ENCODE measurements around the gene RADIL. TPM values are rescaled to one million over a fixed set of nuclear protein-coding genes. Genes with fewer than 3 reads are reported as not detected.

Gene RADIL
- total and polyA plus RNA-seq, 2 donors (not counting 1 experiment from before 2014, with no cell fraction given), result not detected

DNA sequence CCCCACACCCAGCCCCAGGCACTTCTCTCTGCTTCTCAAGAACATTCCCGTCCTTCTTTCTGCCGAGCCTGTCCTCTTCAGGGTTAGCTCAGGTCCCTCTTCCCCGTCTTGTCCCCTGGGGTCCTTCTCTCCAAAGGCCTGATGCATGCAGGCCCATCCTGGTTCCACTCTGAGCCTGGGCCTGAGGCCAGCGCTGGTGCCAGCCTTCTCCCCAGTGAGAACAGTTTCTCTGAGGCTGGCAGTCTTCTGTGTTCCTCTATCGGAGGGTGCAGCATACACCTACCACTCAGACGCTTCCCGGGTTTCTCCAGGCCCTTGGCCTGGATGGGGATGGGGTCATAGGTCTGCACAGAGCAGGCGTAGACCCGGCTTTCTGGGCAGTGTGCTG lies 93.4 kb downstream of the RADIL start:
- Mint-ChIP-seq H3K9me3 (ENCODE audit: insufficient read depth) (no peaks in the 10 kb centered on the region), H3K4me3 (no peak overlapping the region), H3K4me1 (peaks cover 2% of the 10 kb centered on the region), H3K27me3 (no peaks in the 10 kb centered on the region), H3K27ac (no peak overlapping the region)
- 97% methylated on average over 7 of the region's 9 CpGs for WGBS (ENCODE audit: insufficient coverage)
- peaks cover 0 to 55% of the 10 kb centered on the region in 2 experiments for H3K36me3 ChIP-seq (replicated peaks in 1 of 2; ENCODE audit: control extremely low read depth in 1 of 2, control insufficient read depth in 1 of 2, extremely low read depth in 1 of 2, insufficient read depth in 2 of 2, low read length in 1 of 2)
- no peak overlapping the region for H3K4me3 ChIP-seq (ENCODE audit: control extremely low read depth in 1 of 5, extremely low read depth in 1 of 5, insufficient read depth in 1 of 5, low read depth in 2 of 5, low read length in 4 of 5)
- no peak overlapping the region for H3K27ac ChIP-seq (ENCODE audit: low read length in 2 of 2)
- H3K79me2 ChIP-seq (ENCODE audit: control insufficient read depth, insufficient read depth, low read length), result no peaks in the 10 kb centered on the region
- ChIA-PET CTCF (no interaction called here), POLR2A (no interaction called here)
- ATAC-seq (ENCODE audit: low read depth) (no peak), DNase-seq (no peak)
- no peak overlapping the region for H3K4me2 ChIP-seq (replicated peaks; ENCODE audit: low read depth, low read length, poor library complexity, severe bottlenecking)
- H3K4me1 ChIP-seq (ENCODE audit: control insufficient read depth in 2 of 2, insufficient read depth in 2 of 2, low read length in 2 of 2), result peaks cover 0 to 9% of the 10 kb centered on the region in 2 donors
- H2AFZ ChIP-seq (ENCODE audit: insufficient read depth, low read depth, low read length, poor library complexity, severe bottlenecking), result no peak overlapping the region
- intact Hi-C loops (cut with micrococcal nuclease), result loop anchor here (5.0 to 10.0 kb wide), 2 partner anchors 185 to 402 kb away; partner anchors contain the start of gene WIPI2
- H3K9me3 ChIP-seq (ENCODE audit: control extremely low read depth in 1 of 3, control insufficient read depth in 2 of 3, insufficient read depth in 1 of 3, low read length in 2 of 3), result peaks cover 0 to 14% (median 0%) of the 10 kb centered on the region in 3 donors
- no peak for TF ChIP-seq EZH2 (IDR thresholded peaks at IDR 0.05; ENCODE audit: borderline replicate concordance, insufficient read depth, low read depth, low read length, poor library complexity, severe bottlenecking)
- no peak for TF ChIP-seq CTCF (IDR thresholded peaks at IDR 0.05)
- peaks cover 11% of the 10 kb centered on the region for H4K20me1 ChIP-seq (ENCODE audit: control insufficient read depth, insufficient read depth, low read length, poor library complexity, severe bottlenecking)
- no peak overlapping the region for H3K9ac ChIP-seq (ENCODE audit: low read length)
- H3K27me3 ChIP-seq (replicated peaks in 1 of 4; ENCODE audit: control extremely low read depth in 1 of 4, control insufficient read depth in 3 of 4, insufficient read depth in 4 of 4, low read length in 3 of 4), result no peaks in the 10 kb centered on the region

DNA sequence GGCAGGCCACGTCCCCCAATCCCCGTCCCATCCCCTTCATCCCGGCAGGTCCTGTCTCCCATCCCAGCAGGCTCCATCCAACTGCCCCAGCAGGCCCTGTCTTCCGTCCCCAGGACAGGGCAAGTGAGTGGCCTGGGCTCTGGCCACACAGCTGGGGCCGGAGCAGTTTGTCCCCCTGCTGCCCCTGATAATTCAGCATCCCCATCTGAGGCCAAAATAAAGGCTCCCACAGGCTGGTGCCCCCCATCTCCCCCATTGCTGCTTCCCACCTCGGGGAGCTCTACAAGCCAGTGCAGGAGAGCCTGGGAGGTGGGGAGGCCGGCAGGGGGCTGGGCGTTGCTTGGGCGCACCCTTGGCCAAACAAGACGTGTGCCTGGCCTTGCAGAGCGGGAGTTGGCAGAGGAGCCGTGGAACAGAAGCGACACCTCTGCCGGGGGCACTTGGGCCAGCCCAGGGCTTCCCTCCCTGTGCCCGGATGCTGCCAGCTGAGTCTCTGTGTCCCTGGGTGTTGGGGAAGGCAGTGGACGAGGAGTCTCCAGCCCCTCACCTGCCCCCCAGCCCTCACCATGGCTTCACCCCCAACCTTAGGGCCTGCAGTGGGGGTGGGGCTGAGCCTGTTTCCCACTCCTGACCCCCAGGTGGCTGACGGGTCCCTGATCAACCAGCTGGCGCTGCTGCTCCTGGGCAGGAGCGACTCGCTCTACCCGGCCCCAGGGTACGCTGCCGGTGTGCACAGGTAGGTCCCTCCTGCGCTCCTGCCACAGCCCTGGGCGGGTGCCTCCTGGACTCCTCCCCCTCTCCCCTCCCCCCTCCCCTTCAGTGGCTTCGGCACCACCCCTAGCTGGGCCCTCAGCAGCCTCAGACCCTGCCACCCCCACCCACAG lies 94.1 kb downstream of the RADIL start:
- POLR2A ChIA-PET, result interaction anchor here (0.6 kb wide), 1 partner anchor 29 kb away, joined by 3 read pairs; no protein-coding TSS in a partner anchor
- no peaks in the 10 kb centered on the region for H3K27me3 ChIP-seq (replicated peaks in 1 of 4; ENCODE audit: control extremely low read depth in 1 of 4, control insufficient read depth in 3 of 4, insufficient read depth in 4 of 4, low read length in 3 of 4)
- H3K4me1 Mint-ChIP-seq, result peaks cover 2% of the 10 kb centered on the region
- 97% methylated on average over 21 of the region's 26 CpGs for WGBS (ENCODE audit: insufficient coverage)
- H3K9me3 Mint-ChIP-seq (ENCODE audit: insufficient read depth), result no peaks in the 10 kb centered on the region
- H3K36me3 ChIP-seq (replicated peaks in 1 of 2; ENCODE audit: control extremely low read depth in 1 of 2, control insufficient read depth in 1 of 2, extremely low read depth in 1 of 2, insufficient read depth in 2 of 2, low read length in 1 of 2), result peaks cover 0 to 62% of the 10 kb centered on the region in 2 experiments
- H3K79me2 ChIP-seq (ENCODE audit: control insufficient read depth, insufficient read depth, low read length), result no peaks in the 10 kb centered on the region
- DNase-seq, result no peak
- H3K27me3 Mint-ChIP-seq, result no peaks in the 10 kb centered on the region
- no peak overlapping the region for H3K4me3 ChIP-seq (ENCODE audit: control extremely low read depth in 1 of 5, extremely low read depth in 1 of 5, insufficient read depth in 1 of 5, low read depth in 2 of 5, low read length in 4 of 5)
- H3K4me2 ChIP-seq (replicated peaks; ENCODE audit: low read depth, low read length, poor library complexity, severe bottlenecking), result no peak overlapping the region
- H4K20me1 ChIP-seq (ENCODE audit: control insufficient read depth, insufficient read depth, low read length, poor library complexity, severe bottlenecking), result peaks cover 17% of the 10 kb centered on the region
- H3K4me1 ChIP-seq (ENCODE audit: control insufficient read depth in 2 of 2, insufficient read depth in 2 of 2, low read length in 2 of 2), result peaks cover 0 to 9% of the 10 kb centered on the region in 2 donors
- H3K9ac ChIP-seq (ENCODE audit: low read length), result no peak overlapping the region
- ATAC-seq (ENCODE audit: low read depth), result no peak
- intact Hi-C loops (cut with micrococcal nuclease), result loop anchor here (5.0 to 10.0 kb wide), 2 partner anchors 185 to 403 kb away; partner anchors contain the start of gene WIPI2
- H3K9me3 ChIP-seq (ENCODE audit: control extremely low read depth in 1 of 3, control insufficient read depth in 2 of 3, insufficient read depth in 1 of 3, low read length in 2 of 3), result peaks cover 0 to 14% (median 0%) of the 10 kb centered on the region in 3 donors
- no peak for TF ChIP-seq CTCF (IDR thresholded peaks at IDR 0.05)
- TF ChIP-seq EZH2 (IDR thresholded peaks at IDR 0.05; ENCODE audit: borderline replicate concordance, insufficient read depth, low read depth, low read length, poor library complexity, severe bottlenecking), result no peak
- no peak overlapping the region for H3K27ac Mint-ChIP-seq
- CTCF ChIA-PET, result no interaction called here
- no peak overlapping the region for H3K27ac ChIP-seq (ENCODE audit: low read length in 2 of 2)
- no peak overlapping the region for H2AFZ ChIP-seq (ENCODE audit: insufficient read depth, low read depth, low read length, poor library complexity, severe bottlenecking)
- no peak overlapping the region for H3K4me3 Mint-ChIP-seq
